Astrocyte (in vitro differentiated cells and primary cell): ENCODE results near the gene KIF4B. TPM values are rescaled to one million over a fixed set of nuclear protein-coding genes. Genes with fewer than 3 reads are reported as not detected.

Source experiments
- DNase-seq: peaks from one replicate; pipeline ENCODE4 v3.0.0-alpha.2; 2010; ENCODE audit warnings: low read depth
- FAIRE-seq: peaks from 2 replicates; lab custom pipeline; 2011; peaks lifted over from hg19 to GRCh38; lab: Jason Lieb, UNC
- H2AFZ ChIP-seq: 2 replicates; pipeline ENCODE4 v1.6.0; 2012; ENCODE audit warnings: low read depth, low read length, inconsistent platforms
- H3K27ac ChIP-seq: 2 replicates; pipeline ENCODE4 v1.5.1; 2011; ENCODE audit warnings: low read depth, low read length, inconsistent platforms
- H3K27me3 ChIP-seq: 2 replicates; pipeline ENCODE4 v1.6.0; 2011; ENCODE audit warnings: low read length, inconsistent platforms; ENCODE audit not compliant: insufficient read depth
- H3K36me3 ChIP-seq: 2 replicates; pipeline ENCODE4 v1.5.1; 2011; ENCODE audit warnings: low read length, inconsistent platforms; ENCODE audit not compliant: insufficient read depth
- H3K4me1 ChIP-seq: 2 replicates; pipeline ENCODE4 v1.5.1; 2011; ENCODE audit warnings: low read length, inconsistent platforms; ENCODE audit not compliant: insufficient read depth
- H3K4me2 ChIP-seq: 2 replicates; pipeline ENCODE4 v1.6.0; 2012; ENCODE audit warnings: low read length, inconsistent platforms
- H3K4me3 ChIP-seq: 2 replicates; pipeline ENCODE4 v1.5.1; 2011; ENCODE audit warnings: low read depth, mild to moderate bottlenecking, low read length, inconsistent platforms; ENCODE audit not compliant: insufficient read depth
- H3K79me2 ChIP-seq: 2 replicates; pipeline ENCODE4 v1.6.0; 2012; ENCODE audit warnings: mild to moderate bottlenecking, low read length, inconsistent platforms; ENCODE audit not compliant: insufficient read depth
- H3K9ac ChIP-seq: 2 replicates; pipeline ENCODE4 v1.6.0; 2012; ENCODE audit warnings: mild to moderate bottlenecking, low read length, inconsistent platforms
- H3K9me3 ChIP-seq: 2 replicates; pipeline ENCODE4 v1.5.1; 2012; ENCODE audit warnings: low read depth, mild to moderate bottlenecking, low read length, inconsistent platforms; ENCODE audit not compliant: insufficient read depth
- H4K20me1 ChIP-seq: 2 replicates; pipeline ENCODE4 v1.6.0; 2012; ENCODE audit warnings: low read length, inconsistent platforms; ENCODE audit not compliant: insufficient read depth
- H3K27ac Mint-ChIP-seq: one replicate; pipeline ENCODE4 v1.8.0; 2021; ENCODE audit warnings: mild to moderate bottlenecking, mixed read lengths; ENCODE audit not compliant: unreplicated experiment
- H3K27me3 Mint-ChIP-seq: one replicate; pipeline ENCODE4 v1.8.0; 2021; ENCODE audit warnings: low read depth, mixed read lengths; ENCODE audit not compliant: unreplicated experiment
- H3K36me3 Mint-ChIP-seq: one replicate; pipeline ENCODE4 v1.8.0; 2021; ENCODE audit warnings: low read depth, mixed read lengths; ENCODE audit not compliant: unreplicated experiment
- H3K4me1 Mint-ChIP-seq: one replicate; pipeline ENCODE4 v1.8.0; 2021; ENCODE audit warnings: low read depth, mixed read lengths; ENCODE audit not compliant: unreplicated experiment
- H3K4me3 Mint-ChIP-seq: one replicate; pipeline ENCODE4 v1.8.0; 2021; ENCODE audit warnings: mild to moderate bottlenecking, moderate library complexity, mixed read lengths; ENCODE audit not compliant: unreplicated experiment
- H3K9me3 Mint-ChIP-seq: one replicate; pipeline ENCODE4 v1.8.0; 2021; ENCODE audit warnings: mild to moderate bottlenecking, mixed read lengths; ENCODE audit not compliant: unreplicated experiment
- EZH2 ChIP-seq: IDR thresholded peaks from 2 replicates; pipeline ENCODE4 v1.6.1; 2012; ENCODE audit warnings: mild to moderate bottlenecking, low read length, inconsistent platforms; ENCODE audit not compliant: insufficient read depth
- total RNA-seq: library from RNA; stranded (reverse); gene quantifications from 2 replicates; pipeline ENCODE4 v1.2.1, GENCODE V29; 2021
- TF ChIP-seq, protein P1 (sequence below): IDR thresholded peaks from 2 replicates; pipeline ENCODE4 v1.5.1; 2011; ENCODE audit warnings: low read depth, mild to moderate bottlenecking, inconsistent platforms, low read length, moderate library complexity; ENCODE audit not compliant: insufficient read depth

KIF4B gene
- total RNA-seq, 1 donor from 2014 or later: not detected

DNA sequence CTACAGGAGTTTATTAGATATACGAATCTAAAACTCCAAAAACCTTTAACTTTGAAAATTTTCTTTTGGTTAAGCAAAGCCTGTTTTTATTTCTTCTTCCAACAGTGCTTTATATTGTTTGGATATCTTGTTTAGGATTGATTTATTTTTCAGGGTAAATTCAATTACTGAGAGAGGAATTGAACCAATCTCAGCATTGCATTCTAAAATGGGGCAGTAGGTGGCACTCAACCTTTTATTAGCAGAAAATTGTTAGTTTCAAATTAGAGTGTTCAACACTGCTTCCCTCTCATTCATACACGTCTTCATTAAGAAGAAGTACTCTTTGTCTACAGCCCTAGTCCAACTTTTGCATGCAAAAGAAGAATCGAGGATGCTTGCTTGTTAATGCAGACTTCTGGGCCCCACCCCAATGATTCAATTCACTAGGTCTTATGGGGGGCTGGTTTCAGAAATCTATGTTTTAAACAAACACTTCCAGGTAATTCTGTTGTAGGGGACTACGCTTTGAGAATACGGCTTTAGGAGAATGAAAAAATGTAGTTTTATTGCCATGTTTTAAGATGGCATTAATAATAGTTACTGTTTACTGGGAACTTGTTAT is 46.0 kb upstream of the KIF4B start:
- no peaks in the 10 kb centered on the region for H3K27me3 ChIP-seq
- H3K4me1 Mint-ChIP-seq: peaks cover 16% of the 10 kb centered on the region
- H3K27me3 Mint-ChIP-seq: no peaks in the 10 kb centered on the region
- H3K79me2 ChIP-seq: peaks cover 2% of the 10 kb centered on the region
- H3K36me3 Mint-ChIP-seq: peaks cover 2% of the 10 kb centered on the region
- H3K4me3 Mint-ChIP-seq: no peak overlapping the region
- no peak overlapping the region for H2AFZ ChIP-seq
- H3K4me1 ChIP-seq: no peaks in the 10 kb centered on the region
- no peak overlapping the region for H3K9ac ChIP-seq
- no peaks in the 10 kb centered on the region for H3K9me3 Mint-ChIP-seq
- FAIRE-seq: no peak
- no peak overlapping the region for H3K27ac Mint-ChIP-seq
- H3K36me3 ChIP-seq: peaks cover 8% of the 10 kb centered on the region
- no peaks in the 10 kb centered on the region for H3K9me3 ChIP-seq
- DNase-seq: no peak
- H3K4me2 ChIP-seq: no peak overlapping the region
- TF ChIP-seq EZH2: no peak
- TF ChIP-seq, protein P1, sequence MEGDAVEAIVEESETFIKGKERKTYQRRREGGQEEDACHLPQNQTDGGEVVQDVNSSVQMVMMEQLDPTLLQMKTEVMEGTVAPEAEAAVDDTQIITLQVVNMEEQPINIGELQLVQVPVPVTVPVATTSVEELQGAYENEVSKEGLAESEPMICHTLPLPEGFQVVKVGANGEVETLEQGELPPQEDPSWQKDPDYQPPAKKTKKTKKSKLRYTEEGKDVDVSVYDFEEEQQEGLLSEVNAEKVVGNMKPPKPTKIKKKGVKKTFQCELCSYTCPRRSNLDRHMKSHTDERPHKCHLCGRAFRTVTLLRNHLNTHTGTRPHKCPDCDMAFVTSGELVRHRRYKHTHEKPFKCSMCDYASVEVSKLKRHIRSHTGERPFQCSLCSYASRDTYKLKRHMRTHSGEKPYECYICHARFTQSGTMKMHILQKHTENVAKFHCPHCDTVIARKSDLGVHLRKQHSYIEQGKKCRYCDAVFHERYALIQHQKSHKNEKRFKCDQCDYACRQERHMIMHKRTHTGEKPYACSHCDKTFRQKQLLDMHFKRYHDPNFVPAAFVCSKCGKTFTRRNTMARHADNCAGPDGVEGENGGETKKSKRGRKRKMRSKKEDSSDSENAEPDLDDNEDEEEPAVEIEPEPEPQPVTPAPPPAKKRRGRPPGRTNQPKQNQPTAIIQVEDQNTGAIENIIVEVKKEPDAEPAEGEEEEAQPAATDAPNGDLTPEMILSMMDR: peak; percentile 52
- H4K20me1 ChIP-seq: peaks cover 16% of the 10 kb centered on the region
- H3K4me3 ChIP-seq: no peak overlapping the region
- H3K27ac ChIP-seq: no peak overlapping the region

DNA sequence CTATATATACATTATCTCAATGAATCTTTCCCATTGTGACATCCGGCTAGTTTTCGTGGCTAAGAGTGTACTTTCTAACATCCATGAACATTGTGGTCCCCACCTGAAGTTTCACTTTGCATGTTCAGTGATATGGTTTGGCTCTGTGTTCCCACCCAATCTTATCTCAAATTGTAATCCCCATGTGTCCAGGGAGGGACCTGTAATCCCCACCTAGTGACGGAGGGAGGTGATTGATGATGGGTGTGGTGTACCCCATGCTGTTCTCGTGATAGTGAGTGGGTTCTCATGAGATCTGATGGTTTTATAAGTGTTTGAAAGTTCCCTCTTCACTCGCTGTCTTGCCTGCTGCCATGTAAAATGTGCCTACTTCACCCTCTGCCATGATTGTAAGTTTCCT is 44.6 kb upstream of the KIF4B start:
- Histone ChIP-seq H3K9ac (no peak overlapping the region), H3K27me3 (no peaks in the 10 kb centered on the region), H3K9me3 (no peaks in the 10 kb centered on the region), H3K36me3 (peaks cover 8% of the 10 kb centered on the region), H2AFZ (no peak overlapping the region), H3K79me2 (peaks cover 2% of the 10 kb centered on the region), H4K20me1 (peaks cover 16% of the 10 kb centered on the region), H3K4me2 (no peak overlapping the region), H3K4me1 (no peaks in the 10 kb centered on the region), H3K27ac (no peak overlapping the region), H3K4me3 (no peak overlapping the region)
- Mint-ChIP-seq H3K9me3 (no peaks in the 10 kb centered on the region), H3K4me1 (peaks cover 17% of the 10 kb centered on the region), H3K36me3 (no peaks in the 10 kb centered on the region), H3K4me3 (no peak overlapping the region), H3K27me3 (no peaks in the 10 kb centered on the region), H3K27ac (no peak overlapping the region)
- TF ChIP-seq, protein P1: no peak
- TF ChIP-seq EZH2: no peak
- FAIRE-seq (no peak), DNase-seq (no peak)

GRCh38 chr5:154970759-154971158 is 42.8 kb upstream of the KIF4B start:
- Histone ChIP-seq H3K27ac (no peak overlapping the region), H3K27me3 (no peaks in the 10 kb centered on the region), H3K79me2 (no peaks in the 10 kb centered on the region), H3K36me3 (peaks cover 8% of the 10 kb centered on the region), H3K4me2 (no peak overlapping the region), H3K4me1 (no peaks in the 10 kb centered on the region), H3K9me3 (no peaks in the 10 kb centered on the region), H3K4me3 (no peak overlapping the region), H3K9ac (no peak overlapping the region), H2AFZ (no peak overlapping the region), H4K20me1 (peaks cover 16% of the 10 kb centered on the region)
- Mint-ChIP-seq H3K27ac (peak overlapping the region; percentile 70), H3K9me3 (no peaks in the 10 kb centered on the region), H3K4me1 (peaks cover 17% of the 10 kb centered on the region), H3K27me3 (no peaks in the 10 kb centered on the region), H3K36me3 (peaks cover 4% of the 10 kb centered on the region), H3K4me3 (no peak overlapping the region)
- FAIRE-seq: no peak
- peak; percentile 37 for DNase-seq
- TF ChIP-seq, protein P1: no peak
- TF ChIP-seq EZH2: no peak
